PFSK-1 (cell line): ENCODE measurements around the gene ATP6V0D1.

Source experiments
- FOXP2 ChIP-seq: optimal IDR thresholded peaks from 2 replicates; pipeline ENCODE3; 2011; ENCODE audit warnings: borderline replicate concordance, control low read depth, inconsistent platforms; ENCODE audit not compliant: insufficient read depth; ENCODE audit errors: extremely low read length, extremely low read depth
- POLR2AphosphoS5 ChIP-seq: IDR thresholded peaks from 2 replicates; pipeline ENCODE4 v1.6.1; 2012; ENCODE audit warnings: low read depth, mild to moderate bottlenecking, control low read depth, low read length, moderate library complexity
- REST ChIP-seq, 2 experiments: IDR thresholded peaks; 2 replicates each; pipeline versions ENCODE4 v1.6.1 to v1.8.0; 2011 to 2012; ENCODE audit warnings: low read depth in 2 of 2, low read length in 2 of 2, control low read depth in 1 of 2, inconsistent platforms in 1 of 2, mild to moderate bottlenecking in 1 of 2, moderate library complexity in 1 of 2; ENCODE audit not compliant: insufficient read depth in 1 of 2
- SIN3A ChIP-seq: IDR thresholded peaks from 2 replicates; pipeline ENCODE4 v1.6.1; 2012; ENCODE audit warnings: mild to moderate bottlenecking, low read length, moderate library complexity, borderline replicate concordance; ENCODE audit not compliant: insufficient read depth
- TAF1 ChIP-seq: IDR thresholded peaks from 2 replicates; pipeline ENCODE4 v1.6.1; 2012; ENCODE audit warnings: low read length, control low read depth, borderline replicate concordance; ENCODE audit not compliant: insufficient read depth

ATP6V0D1 gene

GRCh38 chr16:67407788-67408452, 73.0 kb downstream of the ATP6V0D1 start:
- TF ChIP-seq FOXP2, result no peak
- no peak for TF ChIP-seq REST (IDR thresholded peaks at IDR 0.05; ENCODE audit: insufficient read depth in 1 of 2, low read depth in 2 of 2, low read length in 2 of 2)
- TF ChIP-seq POLR2AphosphoS5, result no peak
- no peak for TF ChIP-seq SIN3A
- TF ChIP-seq TAF1, result no peak

- TF ChIP-seq SIN3A (no peak), TAF1 (no peak), REST (IDR thresholded peaks at IDR 0.05; ENCODE audit: insufficient read depth in 1 of 2, low read depth in 2 of 2, low read length in 2 of 2) (no peak), FOXP2 (no peak), POLR2AphosphoS5 (no peak)
Observed at GRCh38 chr16:67407176-67407787, 73.7 kb downstream of the ATP6V0D1 start.

GRCh38 chr16:67406111-67406971, 74.6 kb downstream of the ATP6V0D1 start:
- TF ChIP-seq REST (IDR thresholded peaks at IDR 0.05; ENCODE audit: insufficient read depth in 1 of 2, low read depth in 2 of 2, low read length in 2 of 2) (no peak), FOXP2 (no peak), POLR2AphosphoS5 (no peak), TAF1 (no peak), SIN3A (no peak)

GRCh38 chr16:67405336-67405735, 75.6 kb downstream of the ATP6V0D1 start:
- TF ChIP-seq SIN3A (no peak), FOXP2 (no peak), REST (IDR thresholded peaks at IDR 0.05; ENCODE audit: insufficient read depth in 1 of 2, low read depth in 2 of 2, low read length in 2 of 2) (no peak), TAF1 (no peak)
